ENCODE measurements around the gene NSG1. TPM values are rescaled to one million over a fixed set of nuclear protein-coding genes. Genes with fewer than 3 reads are reported as not detected.

Gene NSG1
- total and polyA plus RNA-seq, 2 of the 8 experiments (the other 6 are each of a cell fraction or from before 2014, with no cell fraction given): 35.7 to 61.4 TPM

DNA sequence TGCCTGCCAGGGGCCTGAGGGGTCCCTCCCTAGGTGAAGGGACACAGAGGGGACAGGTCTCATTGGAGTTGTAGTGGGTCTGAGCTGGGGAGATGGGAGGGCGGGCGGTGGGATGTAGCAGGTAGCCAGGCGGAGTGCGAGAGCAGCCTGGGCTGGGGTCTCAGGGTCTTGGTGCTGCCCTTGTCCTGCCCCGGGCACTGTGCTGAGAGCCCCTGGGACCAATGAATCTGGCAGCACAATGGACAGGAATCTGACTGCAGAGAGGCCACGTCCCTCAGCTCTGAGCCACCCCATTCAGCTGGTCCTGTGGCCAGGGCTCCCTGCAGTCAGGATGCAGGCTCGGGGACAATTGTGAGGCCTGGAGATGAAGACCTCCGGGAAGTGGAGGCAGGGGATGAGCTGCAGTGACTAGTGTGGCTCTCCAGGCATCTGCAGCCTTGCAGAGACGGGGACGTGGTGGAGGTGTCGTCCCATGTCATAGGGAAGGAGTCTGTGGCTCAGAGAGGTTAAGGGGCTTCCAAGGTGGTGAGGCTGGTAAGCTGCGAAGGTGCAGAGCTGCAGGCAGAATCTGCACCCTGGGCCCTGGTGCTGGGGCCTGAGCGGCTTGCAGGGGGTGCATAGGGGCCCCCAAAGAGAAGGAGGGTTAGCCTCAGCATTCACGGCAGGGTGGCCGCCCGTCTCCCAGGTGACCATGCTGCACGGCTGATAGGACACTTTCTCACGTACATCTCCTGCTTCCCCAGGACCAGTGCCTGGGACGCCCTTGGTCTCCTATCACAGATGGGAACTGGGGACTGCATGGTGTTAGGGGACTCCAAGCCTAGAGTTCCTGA is 20.6 kb downstream of the NSG1 start:
- Histone ChIP-seq H3K36me3 (ENCODE audit: control insufficient read depth in 2 of 4, insufficient read depth in 4 of 4, low read length in 3 of 4) (peaks cover 0 to 9% (median 1%) of the 10 kb centered on the region in 4 experiments; a peak in 1 of 8 replicates), H3K14ac (ENCODE audit: insufficient read length) (no peak overlapping the region), H2AFZ (ENCODE audit: low read length) (no peak overlapping the region), H2BK20ac (ENCODE audit: low read length) (no peak overlapping the region), H4K5ac (ENCODE audit: insufficient read length, low read depth, low read length) (no peak overlapping the region), H3K4me3 (ENCODE audit: extremely low read depth in 1 of 4, insufficient read depth in 2 of 4, low read depth in 3 of 4, low read length in 4 of 4) (no peak overlapping the region), H3K79me1 (ENCODE audit: low read depth, low read length) (no peaks in the 10 kb centered on the region), H3K56ac (replicated peaks; ENCODE audit: insufficient read length, low read depth, low read length) (no peak overlapping the region), H4K20me1 (replicated peaks in 1 of 2; ENCODE audit: control insufficient read depth in 1 of 2, insufficient read depth in 2 of 2, low read length in 2 of 2) (peaks cover 0 to 3% of the 10 kb centered on the region in 2 experiments), H3K23me2 (ENCODE audit: low read depth, low read length) (no peaks in the 10 kb centered on the region), H3K79me2 (ENCODE audit: control insufficient read depth in 1 of 2, insufficient read depth in 2 of 2, low read length in 2 of 2) (no peaks in the 10 kb centered on the region), H3K4ac (replicated peaks; ENCODE audit: insufficient read length, low read depth, low read length) (no peak overlapping the region), H3K23ac (ENCODE audit: insufficient read length) (no peak overlapping the region), H3K9me3 (ENCODE audit: insufficient read depth in 2 of 2, low read depth in 1 of 2, low read length in 1 of 2) (no peaks in the 10 kb centered on the region), H4K91ac (replicated peaks; ENCODE audit: insufficient read length, low read length) (no peak overlapping the region), H2BK5ac (ENCODE audit: low read depth, low read length) (no peak overlapping the region), H3K27me3 (replicated peaks in 1 of 4; ENCODE audit: control insufficient read depth in 3 of 4, extremely low read depth in 1 of 4, insufficient read depth in 3 of 4, low read length in 3 of 4) (no peaks in the 10 kb centered on the region), H3K9ac (replicated peaks in 1 of 4; ENCODE audit: extremely low read depth in 1 of 4, low read depth in 3 of 4, low read length in 3 of 4) (no peak overlapping the region), H2BK15ac (ENCODE audit: low read length) (no peak overlapping the region), H3K4me1 (replicated peaks in 1 of 4; ENCODE audit: control insufficient read depth in 3 of 4, insufficient read depth in 4 of 4, low read length in 3 of 4) (no peaks in the 10 kb centered on the region; a peak in 2 of 7 replicates), H3K27ac (ENCODE audit: low read depth, low read length) (no peak overlapping the region), H4K8ac (ENCODE audit: extremely low read depth, insufficient read depth, low read length) (peak overlapping the region; percentile 14; the same call in 1 of the 2 replicates), H2AK5ac (ENCODE audit: low read depth, low read length) (no peak overlapping the region), H2BK12ac (ENCODE audit: low read depth, low read length) (no peak overlapping the region), H2BK120ac (replicated peaks; ENCODE audit: low read depth, low read length) (no peak overlapping the region), H3K4me2 (ENCODE audit: insufficient read depth in 1 of 2, low read depth in 2 of 2, low read length in 2 of 2) (no peak overlapping the region), H3K18ac (ENCODE audit: extremely low read depth, low read length) (no peak overlapping the region; the same call in 1 of the 2 replicates)
- ChIA-PET POLR2A (ENCODE audit: partially characterized antibody) (interaction anchor here (1.7 kb wide), 1 partner anchor 19 kb away, joined by 5 read pairs; no protein-coding TSS in a partner anchor), CTCF (ENCODE audit: partially characterized antibody) (interaction anchor here (0.9 to 2.5 kb wide), 8 partner anchors 10 to 140 kb away, joined by 3 to 13 read pairs (median 4); no protein-coding TSS in a partner anchor)
- 89% methylated on average over 18 of the region's 19 CpGs; no CpG with 5 or more reads in 1 of the 2 experiments for WGBS, 2 experiments (ENCODE audit: extremely low coverage in 1 of 2, insufficient coverage in 1 of 2, insufficient read length in 1 of 2, insufficient replicate concordance in 2 of 2, low coverage in 1 of 2, low lambda C conversion rate in 2 of 2, missing lambda C conversion rate in 1 of 2)
- FAIRE-seq: no peak
- no peak for DNase-seq (ENCODE audit: low read depth in 1 of 2, low spot score in 2 of 2)
- no peak for TF ChIP-seq SP4 (IDR thresholded peaks at IDR 0.05; ENCODE audit: low read length)

All from H1 (cell line).